ENCODE results near the gene ORM2.

ORM2 gene

GRCh38 chr9:114348906-114349482, 19.3 kb downstream of the ORM2 start:
- no peak for TF ChIP-seq CTCF (conservative IDR thresholded peaks at IDR 0.05; ENCODE audit: control insufficient read depth, insufficient read depth, low read depth, low read length)
- H3K4me3 ChIP-seq (ENCODE audit: control insufficient read depth, low read depth, low read length): no peak overlapping the region
- DNase-seq (ENCODE audit: low read depth): peak; percentile 97

GRCh38 chr9:114349713-114350480, 20.2 kb downstream of the ORM2 start:
- H3K4me3 ChIP-seq (ENCODE audit: control insufficient read depth, low read depth, low read length): no peak overlapping the region
- TF ChIP-seq CTCF (conservative IDR thresholded peaks at IDR 0.05; ENCODE audit: control insufficient read depth, insufficient read depth, low read depth, low read length): no peak
- DNase-seq (ENCODE audit: low read depth): no peak

- no peak for DNase-seq (ENCODE audit: low read depth)
- TF ChIP-seq CTCF (conservative IDR thresholded peaks at IDR 0.05; ENCODE audit: control insufficient read depth, insufficient read depth, low read depth, low read length): no peak
- H3K4me3 ChIP-seq (ENCODE audit: control insufficient read depth, low read depth, low read length): no peak overlapping the region
These were observed 21.1 kb downstream of the ORM2 start for GRCh38 chr9:114350636-114351401.

- H3K4me3 ChIP-seq (ENCODE audit: control insufficient read depth, low read depth, low read length): no peak overlapping the region
- DNase-seq (ENCODE audit: low read depth): no peak
- no peak for TF ChIP-seq CTCF (conservative IDR thresholded peaks at IDR 0.05; ENCODE audit: control insufficient read depth, insufficient read depth, low read depth, low read length)
These were observed 22.3 kb downstream of the ORM2 start for GRCh38 chr9:114351932-114352331.

GRCh38 chr9:114355821-114356220, 26.2 kb downstream of the ORM2 start:
- no peak overlapping the region for H3K4me3 ChIP-seq (ENCODE audit: control insufficient read depth, low read depth, low read length)
- DNase-seq (ENCODE audit: low read depth): no peak
- no peak for TF ChIP-seq CTCF (conservative IDR thresholded peaks at IDR 0.05; ENCODE audit: control insufficient read depth, insufficient read depth, low read depth, low read length)

GRCh38 chr9:114356792-114357191, 27.1 kb downstream of the ORM2 start:
- TF ChIP-seq CTCF (conservative IDR thresholded peaks at IDR 0.05; ENCODE audit: control insufficient read depth, insufficient read depth, low read depth, low read length): no peak
- DNase-seq (ENCODE audit: low read depth): no peak
- no peak overlapping the region for H3K4me3 ChIP-seq (ENCODE audit: control insufficient read depth, low read depth, low read length)
